Activated naive CD4-positive, alpha-beta T cell treated with anti-CD3 and anti-CD28 coated beads, Interleukin-2, amount 10 ng/mL, durations not matched to agents 7 days and 5 days (primary cell): ENCODE results near the gene NXPH4.

ENCODE experiments used
- CTCF ChIA-PET: fragments of 350-600 bp; sonication (Branson Sonifier 250); formaldehyde crosslinking; loops from one replicate; lab custom pipeline; 2021; ENCODE audit warnings: antibody characterized with exemption; lab: Charles Lee
- DNase-seq: peaks from one replicate; pipeline ENCODE4 v3.0.0-alpha.2; 2020
- H3K27ac Mint-ChIP-seq: one replicate; pipeline ENCODE4 v1.8.0; 2021; ENCODE audit warnings: mild to moderate bottlenecking, moderate library complexity, mixed read lengths
- H3K27me3 Mint-ChIP-seq: one replicate; pipeline ENCODE4 v1.8.0; 2021; ENCODE audit warnings: mild to moderate bottlenecking, mixed read lengths
- H3K36me3 Mint-ChIP-seq: one replicate; pipeline ENCODE4 v1.8.0; 2021; ENCODE audit warnings: mixed read lengths
- H3K4me1 Mint-ChIP-seq: one replicate; pipeline ENCODE4 v1.8.0; 2021; ENCODE audit warnings: mixed read lengths
- H3K4me3 Mint-ChIP-seq: one replicate; pipeline ENCODE4 v1.8.0; 2021; ENCODE audit warnings: mild to moderate bottlenecking, moderate library complexity, mixed read lengths
- H3K9me3 Mint-ChIP-seq: one replicate; pipeline ENCODE4 v1.8.0; 2021; ENCODE audit warnings: mixed read lengths

Gene NXPH4

DNA sequence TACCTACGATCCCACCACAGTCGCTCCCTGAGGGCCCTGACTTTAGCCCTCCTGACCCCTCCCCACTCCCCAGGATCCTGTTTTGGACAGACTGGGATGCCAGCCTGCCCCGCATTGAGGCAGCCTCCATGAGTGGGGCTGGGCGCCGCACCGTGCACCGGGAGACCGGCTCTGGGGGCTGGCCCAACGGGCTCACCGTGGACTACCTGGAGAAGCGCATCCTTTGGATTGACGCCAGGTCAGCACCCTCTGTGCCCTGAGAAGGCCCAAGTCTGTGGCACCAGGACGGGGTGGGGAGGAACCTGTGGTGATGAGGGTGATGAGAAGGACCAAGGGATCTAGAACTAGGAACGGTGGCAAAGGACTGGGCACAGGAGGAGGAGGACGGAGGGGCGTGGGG lies 39.2 kb upstream of the NXPH4 start:
- Mint-ChIP-seq H3K36me3 (no peaks in the 10 kb centered on the region), H3K9me3 (no peaks in the 10 kb centered on the region), H3K27ac (no peak overlapping the region), H3K4me3 (no peak overlapping the region), H3K27me3 (peaks cover 12% of the 10 kb centered on the region), H3K4me1 (no peaks in the 10 kb centered on the region)
- DNase-seq: no peak
- CTCF ChIA-PET: interaction anchor here (2.8 kb wide), 1 partner anchor 54 kb away, joined by 16 read pairs; no protein-coding TSS in a partner anchor

DNA sequence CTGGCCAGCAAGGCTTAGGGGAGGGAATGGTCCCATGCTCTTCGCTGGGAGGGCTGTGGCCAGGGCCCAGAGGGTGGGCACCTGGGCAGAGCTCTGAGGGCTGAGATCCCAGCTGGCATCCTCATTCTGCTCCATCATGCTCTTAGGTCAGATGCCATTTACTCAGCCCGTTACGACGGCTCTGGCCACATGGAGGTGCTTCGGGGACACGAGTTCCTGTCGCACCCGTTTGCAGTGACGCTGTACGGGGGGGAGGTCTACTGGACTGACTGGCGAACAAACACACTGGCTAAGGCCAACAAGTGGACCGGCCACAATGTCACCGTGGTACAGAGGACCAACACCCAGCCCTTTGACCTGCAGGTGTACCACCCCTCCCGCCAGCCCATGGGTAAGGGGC lies 38.4 kb upstream of the NXPH4 start:
- no peaks in the 10 kb centered on the region for H3K36me3 Mint-ChIP-seq
- H3K27me3 Mint-ChIP-seq: peaks cover 17% of the 10 kb centered on the region
- H3K9me3 Mint-ChIP-seq: no peaks in the 10 kb centered on the region
- H3K27ac Mint-ChIP-seq: no peak overlapping the region
- H3K4me1 Mint-ChIP-seq: peaks cover 4% of the 10 kb centered on the region
- CTCF ChIA-PET: interaction anchor here (12.5 kb wide), 1 partner anchor 52 kb away, joined by 151 read pairs; the partner anchor contains the start of gene LRP1
- DNase-seq: no peak
- no peak overlapping the region for H3K4me3 Mint-ChIP-seq

DNA sequence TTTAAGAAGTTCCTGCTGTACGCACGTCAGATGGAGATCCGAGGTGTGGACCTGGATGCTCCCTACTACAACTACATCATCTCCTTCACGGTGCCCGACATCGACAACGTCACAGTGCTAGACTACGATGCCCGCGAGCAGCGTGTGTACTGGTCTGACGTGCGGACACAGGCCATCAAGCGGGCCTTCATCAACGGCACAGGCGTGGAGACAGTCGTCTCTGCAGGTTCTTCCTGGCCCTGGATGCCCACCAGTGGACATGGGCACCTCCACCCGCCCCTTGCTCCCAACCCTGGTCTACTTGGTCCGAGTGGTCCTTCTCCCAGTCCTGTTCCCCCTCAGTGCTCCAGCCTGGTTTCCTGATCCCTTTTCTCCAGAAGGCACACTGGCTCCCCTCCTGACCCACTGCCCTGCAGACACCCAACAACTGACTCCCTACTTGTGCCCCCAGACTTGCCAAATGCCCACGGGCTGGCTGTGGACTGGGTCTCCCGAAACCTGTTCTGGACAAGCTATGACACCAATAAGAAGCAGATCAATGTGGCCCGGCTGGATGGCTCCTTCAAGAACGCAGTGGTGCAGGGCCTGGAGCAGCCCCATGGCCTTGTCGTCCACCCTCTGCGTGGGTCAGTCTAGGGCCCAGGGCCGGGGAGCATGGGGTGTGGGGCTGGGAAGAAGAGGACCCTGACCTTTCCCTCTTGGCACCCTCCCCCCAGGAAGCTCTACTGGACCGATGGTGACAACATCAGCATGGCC lies 37.1 kb upstream of the NXPH4 start:
- Mint-ChIP-seq H3K27me3 (peaks cover 21% of the 10 kb centered on the region), H3K27ac (no peak overlapping the region), H3K4me3 (no peak overlapping the region), H3K4me1 (peaks cover 4% of the 10 kb centered on the region), H3K9me3 (no peaks in the 10 kb centered on the region), H3K36me3 (no peaks in the 10 kb centered on the region)
- DNase-seq: no peak
- CTCF ChIA-PET: interaction anchor here (2.3 to 12.5 kb wide), 3 partner anchors 53 to 171 kb away, joined by 5 to 151 read pairs (median 12); partner anchors contain the start of genes LRP1 and STAT6

DNA sequence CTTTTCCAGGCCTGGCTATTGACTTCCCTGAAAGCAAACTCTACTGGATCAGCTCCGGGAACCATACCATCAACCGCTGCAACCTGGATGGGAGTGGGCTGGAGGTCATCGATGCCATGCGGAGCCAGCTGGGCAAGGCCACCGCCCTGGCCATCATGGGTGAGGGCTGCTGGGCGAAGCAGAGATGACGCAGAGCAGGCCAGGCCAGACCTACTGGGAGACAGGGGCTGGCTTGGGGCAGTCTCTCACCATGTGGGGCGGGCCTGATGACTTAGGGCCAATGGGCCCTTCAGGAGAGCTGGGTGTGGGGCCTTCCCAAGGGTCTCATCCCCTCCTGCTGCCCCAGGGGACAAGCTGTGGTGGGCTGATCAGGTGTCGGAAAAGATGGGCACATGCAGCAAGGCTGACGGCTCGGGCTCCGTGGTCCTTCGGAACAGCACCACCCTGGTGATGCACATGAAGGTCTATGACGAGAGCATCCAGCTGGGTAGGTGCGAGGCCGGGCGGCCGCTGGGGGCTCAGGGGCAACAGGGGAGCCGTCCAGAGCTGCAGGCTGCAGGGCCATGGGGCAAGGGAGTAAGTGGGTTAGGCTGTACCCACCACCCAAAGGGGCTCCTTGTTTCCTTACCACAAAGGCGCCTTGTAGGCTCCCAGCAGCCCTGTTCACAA lies 36.1 kb upstream of the NXPH4 start:
- Mint-ChIP-seq H3K4me3 (no peak overlapping the region), H3K9me3 (no peaks in the 10 kb centered on the region), H3K4me1 (peaks cover 4% of the 10 kb centered on the region), H3K36me3 (no peaks in the 10 kb centered on the region), H3K27ac (no peak overlapping the region), H3K27me3 (peaks cover 21% of the 10 kb centered on the region)
- CTCF ChIA-PET: interaction anchor here (1.6 to 12.5 kb wide), 5 partner anchors 7 to 172 kb away, joined by 5 to 151 read pairs (median 12); partner anchors contain the start of genes LRP1 and STAT6
- DNase-seq: no peak

DNA sequence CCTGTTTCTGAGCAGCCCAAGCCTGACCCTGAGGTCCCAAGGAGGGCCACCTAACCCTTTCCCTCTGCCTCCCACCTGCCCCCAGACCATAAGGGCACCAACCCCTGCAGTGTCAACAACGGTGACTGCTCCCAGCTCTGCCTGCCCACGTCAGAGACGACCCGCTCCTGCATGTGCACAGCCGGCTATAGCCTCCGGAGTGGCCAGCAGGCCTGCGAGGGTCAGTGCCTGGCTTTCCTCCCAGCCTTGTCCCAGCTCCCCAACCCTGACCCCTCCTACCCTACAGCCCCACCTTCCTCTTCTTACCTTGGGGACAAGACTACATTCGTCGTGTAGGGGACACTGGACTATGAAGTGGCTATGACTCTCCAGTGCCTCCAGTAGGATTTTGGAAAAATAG lies 35.5 kb upstream of the NXPH4 start:
- Mint-ChIP-seq H3K4me1 (peaks cover 4% of the 10 kb centered on the region), H3K9me3 (no peaks in the 10 kb centered on the region), H3K36me3 (no peaks in the 10 kb centered on the region), H3K4me3 (no peak overlapping the region), H3K27ac (no peak overlapping the region), H3K27me3 (peaks cover 21% of the 10 kb centered on the region)
- CTCF ChIA-PET: interaction anchor here (1.0 to 12.5 kb wide), 6 partner anchors 8 to 173 kb away, joined by 3 to 151 read pairs (median 10); partner anchors contain the start of genes LRP1 and STAT6
- no peak for DNase-seq

DNA sequence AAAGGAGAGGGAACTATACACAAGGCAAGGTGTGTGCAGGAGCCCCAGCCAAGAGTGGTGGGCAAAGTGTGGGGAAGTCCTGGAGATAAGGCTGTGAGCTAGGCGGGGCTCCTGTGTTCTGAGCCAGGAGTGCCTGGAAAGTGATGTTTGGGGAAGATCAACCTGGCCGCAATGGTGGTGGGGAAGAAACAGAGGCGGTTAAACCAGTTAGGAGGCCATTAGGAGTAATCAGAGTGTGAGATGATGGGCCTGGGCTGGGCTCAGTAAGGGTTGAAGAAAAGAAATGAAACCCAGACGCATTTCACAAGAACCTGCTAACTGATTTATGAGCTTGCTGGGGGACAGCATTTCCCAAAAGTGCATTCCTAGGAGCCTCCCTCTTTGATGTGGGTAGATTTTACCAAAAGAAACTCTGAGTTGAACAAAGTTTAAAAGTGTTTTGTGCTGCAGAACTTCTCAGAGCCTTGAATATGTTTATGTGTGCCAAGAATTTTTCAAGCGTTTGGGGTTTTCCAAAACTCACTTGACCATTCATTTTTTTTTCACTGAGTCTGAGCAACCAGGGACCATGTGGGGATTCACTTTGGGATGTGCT lies 34.9 kb upstream of the NXPH4 start:
- Mint-ChIP-seq H3K4me1 (peaks cover 4% of the 10 kb centered on the region), H3K27ac (no peak overlapping the region), H3K36me3 (no peaks in the 10 kb centered on the region), H3K9me3 (no peaks in the 10 kb centered on the region), H3K27me3 (peaks cover 21% of the 10 kb centered on the region), H3K4me3 (no peak overlapping the region)
- CTCF ChIA-PET: interaction anchor here (0.8 to 12.5 kb wide), 8 partner anchors 9 to 173 kb away, joined by 3 to 151 read pairs (median 6); partner anchors contain the start of genes LRP1 and STAT6
- DNase-seq: no peak

DNA sequence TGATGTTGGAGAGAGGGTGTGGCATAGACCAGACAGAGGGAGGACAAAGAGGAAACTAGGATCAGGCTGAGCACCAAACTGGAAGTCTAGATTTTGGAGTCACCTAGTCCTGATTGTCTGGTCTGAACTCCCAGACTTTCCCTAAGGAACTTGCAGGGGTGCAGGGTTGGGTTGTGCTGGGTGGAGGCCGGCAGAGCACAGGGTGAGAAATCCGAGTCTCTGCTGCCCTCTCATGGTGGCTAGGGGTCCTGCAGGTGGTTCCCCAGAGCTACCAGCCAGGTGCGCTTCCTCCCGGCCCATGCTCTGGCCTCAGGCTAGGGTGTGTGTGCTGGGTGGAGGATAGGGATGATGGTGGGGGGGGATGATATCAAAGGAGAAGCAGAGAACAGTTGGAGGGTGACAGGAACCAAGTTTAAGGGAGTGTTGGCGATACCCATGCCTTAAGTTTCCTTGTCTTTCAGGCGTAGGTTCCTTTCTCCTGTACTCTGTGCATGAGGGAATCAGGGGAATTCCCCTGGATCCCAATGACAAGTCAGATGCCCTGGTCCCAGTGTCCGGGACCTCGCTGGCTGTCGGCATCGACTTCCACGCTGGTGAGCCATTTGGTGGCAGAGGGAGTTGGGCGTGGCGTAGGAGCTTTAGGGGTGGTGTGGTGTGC lies 33.5 kb upstream of the NXPH4 start:
- peak; percentile 88 for DNase-seq
- Mint-ChIP-seq H3K36me3 (no peaks in the 10 kb centered on the region), H3K4me1 (peaks cover 4% of the 10 kb centered on the region), H3K4me3 (no peak overlapping the region), H3K27me3 (peaks cover 21% of the 10 kb centered on the region), H3K9me3 (no peaks in the 10 kb centered on the region), H3K27ac (no peak overlapping the region)
- CTCF ChIA-PET: interaction anchor here (0.6 to 12.5 kb wide), 14 partner anchors 10 to 425 kb away, joined by 3 to 151 read pairs (median 3); partner anchors contain the start of genes LRP1 and STAT6

DNA sequence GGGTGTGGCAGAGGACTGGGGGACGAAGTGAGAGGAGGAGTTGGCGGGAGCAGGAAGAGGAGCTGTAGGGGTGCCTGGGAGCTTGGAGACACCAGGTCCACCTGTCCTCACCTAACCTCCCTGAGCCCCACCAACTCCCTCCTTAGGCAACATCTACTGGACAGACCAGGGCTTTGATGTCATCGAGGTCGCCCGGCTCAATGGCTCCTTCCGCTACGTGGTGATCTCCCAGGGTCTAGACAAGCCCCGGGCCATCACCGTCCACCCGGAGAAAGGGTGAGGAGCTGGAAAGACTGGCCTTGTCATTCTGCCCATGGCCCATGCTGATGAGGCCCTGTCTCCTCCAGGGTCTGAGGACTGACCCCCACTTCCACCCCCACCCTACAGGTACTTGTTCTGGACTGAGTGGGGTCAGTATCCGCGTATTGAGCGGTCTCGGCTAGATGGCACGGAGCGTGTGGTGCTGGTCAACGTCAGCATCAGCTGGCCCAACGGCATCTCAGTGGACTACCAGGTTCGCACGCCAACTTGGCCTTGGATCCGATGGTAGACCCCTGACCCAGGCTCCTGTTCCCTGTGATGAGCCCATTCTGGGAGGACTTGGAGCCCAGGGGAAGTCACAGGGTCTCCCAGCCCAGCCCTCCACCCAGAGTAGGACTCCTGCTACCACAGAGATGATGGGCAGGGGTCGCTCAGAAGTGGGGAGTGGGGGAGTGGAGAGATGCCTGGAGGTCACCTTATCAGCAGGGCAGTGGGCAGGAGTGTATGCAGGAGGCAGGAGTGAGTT lies 32.5 kb upstream of the NXPH4 start:
- no peak overlapping the region for H3K27ac Mint-ChIP-seq
- H3K9me3 Mint-ChIP-seq: no peaks in the 10 kb centered on the region
- H3K27me3 Mint-ChIP-seq: peaks cover 21% of the 10 kb centered on the region
- no peaks in the 10 kb centered on the region for H3K36me3 Mint-ChIP-seq
- CTCF ChIA-PET: interaction anchor here (0.9 to 12.5 kb wide), 8 partner anchors 9 to 193 kb away, joined by 3 to 151 read pairs (median 3); partner anchors contain the start of gene LRP1
- no peak overlapping the region for H3K4me3 Mint-ChIP-seq
- DNase-seq: no peak
- peaks cover 4% of the 10 kb centered on the region for H3K4me1 Mint-ChIP-seq

DNA sequence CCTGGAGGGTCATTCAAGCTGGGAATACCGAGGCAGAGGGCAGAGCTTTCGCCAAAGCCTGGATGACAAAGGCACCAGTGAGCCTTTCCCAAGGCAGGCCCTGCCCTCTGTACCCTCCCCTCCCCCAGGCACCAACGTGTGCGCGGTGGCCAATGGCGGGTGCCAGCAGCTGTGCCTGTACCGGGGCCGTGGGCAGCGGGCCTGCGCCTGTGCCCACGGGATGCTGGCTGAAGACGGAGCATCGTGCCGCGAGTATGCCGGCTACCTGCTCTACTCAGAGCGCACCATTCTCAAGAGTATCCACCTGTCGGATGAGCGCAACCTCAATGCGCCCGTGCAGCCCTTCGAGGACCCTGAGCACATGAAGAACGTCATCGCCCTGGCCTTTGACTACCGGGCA lies 31.2 kb upstream of the NXPH4 start:
- H3K4me3 Mint-ChIP-seq: no peak overlapping the region
- H3K27me3 Mint-ChIP-seq: peaks cover 16% of the 10 kb centered on the region
- CTCF ChIA-PET: interaction anchor here (0.9 to 12.5 kb wide), 5 partner anchors 8 to 116 kb away, joined by 3 to 151 read pairs (median 4); partner anchors contain the start of gene LRP1
- H3K27ac Mint-ChIP-seq: no peak overlapping the region
- H3K9me3 Mint-ChIP-seq: no peaks in the 10 kb centered on the region
- no peaks in the 10 kb centered on the region for H3K36me3 Mint-ChIP-seq
- H3K4me1 Mint-ChIP-seq: peaks cover 4% of the 10 kb centered on the region
- no peak for DNase-seq

DNA sequence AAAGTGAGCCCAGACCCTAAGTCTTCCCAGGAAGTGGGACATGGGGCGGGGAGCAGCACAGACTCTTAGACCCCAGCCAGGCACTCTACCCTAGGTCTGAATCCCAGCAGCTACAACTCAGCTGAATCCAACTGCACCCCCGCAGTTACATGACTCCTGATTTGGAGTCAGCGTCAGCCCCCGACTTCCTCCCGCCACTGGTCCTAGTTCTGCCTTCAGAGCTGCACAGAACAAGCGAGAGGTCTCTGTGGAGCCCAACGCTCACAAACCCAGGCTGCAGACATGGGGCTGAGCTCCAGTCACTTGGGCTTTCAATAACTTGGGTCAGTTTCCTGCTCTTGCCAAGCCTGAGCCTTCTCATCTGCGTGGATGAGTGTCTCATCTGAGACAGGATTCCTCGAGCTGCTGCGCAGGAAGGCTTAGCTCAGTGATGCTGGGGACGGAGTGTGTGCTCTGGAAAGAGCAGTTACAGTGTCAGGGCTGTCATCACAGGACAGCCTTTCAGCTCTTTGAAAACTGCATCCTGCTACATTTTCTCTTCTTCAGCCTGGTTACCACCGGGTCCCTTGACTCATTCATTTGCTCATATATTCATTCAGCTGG lies 30.6 kb upstream of the NXPH4 start:
- no peaks in the 10 kb centered on the region for H3K9me3 Mint-ChIP-seq
- H3K27me3 Mint-ChIP-seq: peaks cover 16% of the 10 kb centered on the region
- H3K36me3 Mint-ChIP-seq: no peaks in the 10 kb centered on the region
- DNase-seq: no peak
- CTCF ChIA-PET: interaction anchor here (0.8 to 12.5 kb wide), 7 partner anchors 10 to 267 kb away, joined by 3 to 151 read pairs (median 5); partner anchors contain the start of gene LRP1
- H3K4me3 Mint-ChIP-seq: no peak overlapping the region
- peaks cover 4% of the 10 kb centered on the region for H3K4me1 Mint-ChIP-seq
- no peak overlapping the region for H3K27ac Mint-ChIP-seq

DNA sequence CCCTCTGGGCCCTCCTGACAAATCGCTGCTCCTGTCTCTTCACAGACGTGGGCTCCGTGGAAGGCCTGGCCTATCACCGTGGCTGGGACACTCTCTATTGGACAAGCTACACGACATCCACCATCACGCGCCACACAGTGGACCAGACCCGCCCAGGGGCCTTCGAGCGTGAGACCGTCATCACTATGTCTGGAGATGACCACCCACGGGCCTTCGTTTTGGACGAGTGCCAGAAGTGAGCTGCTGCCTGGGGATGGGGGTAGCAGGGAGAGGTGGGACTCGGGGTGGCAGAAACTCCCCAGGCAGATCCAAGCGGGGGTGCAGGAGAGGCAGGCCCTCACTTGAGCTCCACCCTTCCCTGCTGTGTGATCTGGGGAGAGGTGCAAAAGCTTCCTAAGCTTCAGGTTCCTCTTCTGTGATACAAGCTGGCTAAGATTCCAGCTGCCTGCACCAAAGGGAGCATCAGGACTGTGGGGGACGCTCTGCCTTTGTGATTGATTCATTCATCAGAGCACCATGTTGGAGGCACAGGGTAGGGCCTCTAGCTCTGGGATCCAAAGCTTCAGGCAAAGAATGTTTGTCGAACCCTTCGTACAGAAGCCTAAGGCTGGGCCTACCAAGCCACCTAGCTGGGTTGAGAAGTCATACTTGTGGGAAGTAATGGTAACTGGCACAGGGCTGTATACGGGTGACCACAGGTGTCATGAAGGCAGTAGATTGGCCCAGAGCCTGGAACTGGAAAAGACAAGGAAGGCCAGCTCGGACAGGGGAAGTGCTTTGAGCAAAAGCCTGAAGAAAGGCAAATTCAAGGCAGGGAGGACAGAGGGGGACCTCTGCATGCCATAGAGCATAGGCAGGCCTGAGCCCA lies 29.1 kb upstream of the NXPH4 start:
- CTCF ChIA-PET: interaction anchor here (1.2 to 12.5 kb wide), 6 partner anchors 12 to 118 kb away, joined by 4 to 151 read pairs (median 8); partner anchors contain the start of gene LRP1
- peaks cover 10% of the 10 kb centered on the region for H3K27me3 Mint-ChIP-seq
- peaks cover 4% of the 10 kb centered on the region for H3K4me1 Mint-ChIP-seq
- DNase-seq: no peak
- H3K36me3 Mint-ChIP-seq: no peaks in the 10 kb centered on the region
- no peak overlapping the region for H3K4me3 Mint-ChIP-seq
- H3K27ac Mint-ChIP-seq: no peak overlapping the region
- peaks cover 2% of the 10 kb centered on the region for H3K9me3 Mint-ChIP-seq

DNA sequence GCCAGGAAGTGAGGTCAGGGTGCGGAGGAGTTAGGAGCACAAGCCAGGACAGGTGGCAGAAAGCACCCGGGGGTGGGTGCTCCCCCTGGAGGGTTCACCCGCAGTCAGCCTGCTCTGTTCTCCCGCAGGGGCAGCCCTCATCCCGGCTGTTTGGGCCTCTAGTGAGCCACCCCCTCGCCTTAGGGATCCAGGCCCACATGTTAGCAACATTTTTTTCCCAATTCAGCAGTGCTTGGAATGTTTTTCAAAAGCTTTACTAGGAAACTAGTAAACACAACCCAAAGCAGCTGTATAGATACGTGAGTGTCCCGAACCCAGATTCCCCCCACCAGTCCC lies 28.5 kb upstream of the NXPH4 start:
- DNase-seq: no peak
- Mint-ChIP-seq H3K9me3 (peaks cover 2% of the 10 kb centered on the region), H3K27me3 (peaks cover 6% of the 10 kb centered on the region), H3K4me3 (no peak overlapping the region), H3K27ac (no peak overlapping the region), H3K36me3 (no peaks in the 10 kb centered on the region), H3K4me1 (peaks cover under 1% of the 10 kb centered on the region)
- CTCF ChIA-PET: interaction anchor here (1.2 to 12.5 kb wide), 3 partner anchors 26 to 62 kb away, joined by 4 to 151 read pairs (median 16); partner anchors contain the start of gene LRP1
